Panc1 (cell line): ENCODE data around the gene HYAL3.

Experiments
- CTCF ChIP-seq: fragments of 450-650 bp; IDR thresholded peaks from 2 replicates; pipeline ENCODE4 v1.5.1; 2017; ENCODE audit warnings: mild to moderate bottlenecking
- POLR2AphosphoS5 ChIP-seq: IDR thresholded peaks from 2 replicates; pipeline ENCODE4 v1.6.1; 2012; ENCODE audit warnings: mild to moderate bottlenecking, low read depth, low read length, moderate library complexity

GRCh38 chr3:50264964-50265485 is 34.2 kb downstream of the HYAL3 start:
- TF ChIP-seq POLR2AphosphoS5 (no peak), CTCF (no peak)
